Urothelium cell line (cell line): Measurements from ENCODE around the gene OR52H1.

Source experiments
- DNase-seq: peaks from one replicate; pipeline ENCODE4 v3.0.0; 2011; ENCODE audit warnings: low spot score, mixed read lengths
- FAIRE-seq: peaks from 2 replicates; lab custom pipeline; 2011; peaks lifted over from hg19 to GRCh38; lab: Jason Lieb, UNC

OR52H1 gene

DNA sequence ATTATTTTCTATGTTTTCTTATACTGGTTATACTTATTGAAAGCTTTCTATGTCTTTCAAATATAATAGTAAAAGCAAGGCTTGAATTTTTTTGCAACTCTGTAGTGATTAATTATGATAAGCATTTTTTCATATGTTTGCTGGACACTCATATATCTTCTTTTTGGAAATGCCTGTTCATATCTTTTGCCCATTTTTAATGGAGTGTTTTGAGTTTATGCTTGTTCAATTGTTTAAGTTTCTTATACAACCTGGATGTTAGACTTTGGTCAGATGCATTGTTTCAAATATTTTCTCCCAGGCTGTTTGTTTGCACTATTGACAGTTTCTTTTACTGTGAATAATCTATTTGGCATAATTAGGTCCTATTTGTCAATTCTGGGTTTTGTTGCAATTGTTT is 11.9 kb downstream of the OR52H1 start:
- DNase-seq (no peak), FAIRE-seq (no peak)

- FAIRE-seq (no peak), DNase-seq (no peak)
Observed at GRCh38 chr11:5534046-5534445, 14.3 kb downstream of the OR52H1 start.

DNA sequence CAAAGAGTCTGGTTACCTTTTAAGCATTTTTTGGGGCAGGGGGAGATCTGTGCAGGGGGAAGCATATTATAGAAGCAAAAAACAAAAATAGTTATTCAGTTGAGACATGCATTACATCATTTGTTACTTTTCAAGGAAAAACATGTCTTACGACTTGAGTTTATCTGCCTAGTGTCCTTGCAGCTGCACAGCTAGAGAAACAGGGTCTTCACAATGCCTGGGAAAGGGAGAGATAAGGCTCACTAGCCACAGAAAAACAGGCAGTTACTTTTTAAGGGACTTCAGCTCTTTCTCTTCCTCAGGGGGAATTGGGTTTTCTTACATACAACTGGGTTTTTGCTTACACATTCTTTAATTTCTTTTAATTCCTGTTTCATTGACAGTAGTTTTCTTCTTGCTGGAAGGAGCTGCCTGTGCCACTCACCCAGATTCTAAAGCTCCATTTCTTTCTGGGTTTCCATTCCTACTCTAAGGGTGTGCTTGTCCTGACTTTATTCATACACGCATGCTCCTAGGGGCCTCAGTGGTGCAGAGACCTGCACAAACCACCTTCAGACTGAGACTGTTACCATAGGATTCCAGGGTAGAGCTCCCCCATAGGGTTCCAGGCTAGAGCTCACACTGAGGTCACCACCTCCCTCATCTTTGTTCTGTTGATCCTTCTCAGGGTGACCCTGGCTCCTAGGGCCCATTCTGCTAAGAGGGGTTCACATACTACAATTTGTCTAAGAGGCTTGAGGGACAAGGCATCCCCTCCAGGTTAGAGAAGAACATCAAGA is 17.1 kb downstream of the OR52H1 start:
- FAIRE-seq (no peak), DNase-seq (no peak)

DNA sequence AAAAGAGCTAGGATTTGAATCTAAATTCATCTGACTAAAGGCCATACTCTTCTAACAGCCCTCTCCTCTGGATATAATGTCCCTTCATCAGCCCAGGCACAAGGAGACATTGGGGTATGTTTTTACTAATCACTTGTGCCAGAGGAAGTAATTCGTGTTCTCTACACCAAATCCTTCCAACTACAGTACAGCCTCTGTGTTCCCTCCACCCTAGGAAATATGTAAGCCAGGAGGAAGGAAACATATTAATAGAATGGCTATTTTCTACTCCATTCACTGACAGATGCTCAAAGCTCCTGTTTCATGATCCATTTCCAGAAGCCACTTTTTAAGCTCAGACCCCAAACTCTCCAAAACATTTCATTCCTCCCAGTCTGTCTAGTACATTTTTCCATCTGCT is 19.8 kb downstream of the OR52H1 start:
- FAIRE-seq = no peak
- DNase-seq = no peak

- no peak for FAIRE-seq
- no peak for DNase-seq
Observed at GRCh38 chr11:5527716-5528115, 20.6 kb downstream of the OR52H1 start.

DNA sequence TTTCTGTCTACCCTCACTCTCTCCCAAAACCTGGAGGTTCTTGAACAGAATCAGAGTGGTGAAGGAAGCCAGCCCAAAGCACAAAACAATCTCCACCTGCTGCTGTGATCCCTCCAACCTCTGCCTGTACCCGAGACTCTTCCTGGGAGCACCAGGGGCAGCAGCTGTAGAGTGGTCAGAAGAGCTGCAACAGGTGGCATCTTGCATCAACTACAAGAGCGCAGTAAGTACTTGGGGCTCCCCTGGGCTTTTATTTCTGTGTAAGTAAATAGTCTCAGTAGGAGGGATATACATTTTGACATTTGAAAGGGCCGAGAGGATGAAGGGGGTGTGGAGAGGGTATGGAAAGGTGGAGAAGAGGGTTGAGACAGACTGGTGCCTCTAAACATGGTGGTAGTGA is 23.6 kb downstream of the OR52H1 start:
- no peak for FAIRE-seq
- DNase-seq = no peak

- no peak for FAIRE-seq
- peak; percentile 22 for DNase-seq
Observed at GRCh38 chr11:5522308-5522707, 26.0 kb downstream of the OR52H1 start.

DNA sequence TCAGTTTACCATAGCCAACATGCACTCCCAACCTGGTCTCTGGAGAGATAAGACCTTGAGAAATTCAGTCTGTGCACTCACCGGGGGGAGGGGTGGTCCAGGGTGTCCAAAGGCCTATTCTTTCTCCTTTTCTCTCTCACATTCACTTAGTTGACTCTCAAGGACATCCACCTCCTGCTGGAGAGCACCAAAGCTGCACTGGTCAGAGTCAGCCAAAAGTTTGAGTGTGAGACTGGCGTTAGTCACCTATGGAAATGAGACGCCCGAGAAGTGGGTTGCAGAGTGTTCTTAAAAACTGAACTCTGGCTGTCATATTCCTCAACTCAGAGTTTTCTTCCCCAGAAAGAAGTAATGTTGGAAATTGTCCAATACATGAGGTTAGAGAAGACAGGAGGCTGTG is 26.8 kb downstream of the OR52H1 start:
- no peak for FAIRE-seq
- no peak for DNase-seq

GRCh38 chr11:5516599-5516998 is 31.7 kb downstream of the OR52H1 start, which contains the start of gene UBQLNL:
Gene UBQLNL (minus strand): TSS chr11:5516699. CDS start chr11:5516441, 258 bp downstream.
- FAIRE-seq (no peak), DNase-seq (no peak)

- FAIRE-seq (no peak), DNase-seq (no peak)
Observed at GRCh38 chr11:5514841-5515240, 33.5 kb downstream of the OR52H1 start.

DNA sequence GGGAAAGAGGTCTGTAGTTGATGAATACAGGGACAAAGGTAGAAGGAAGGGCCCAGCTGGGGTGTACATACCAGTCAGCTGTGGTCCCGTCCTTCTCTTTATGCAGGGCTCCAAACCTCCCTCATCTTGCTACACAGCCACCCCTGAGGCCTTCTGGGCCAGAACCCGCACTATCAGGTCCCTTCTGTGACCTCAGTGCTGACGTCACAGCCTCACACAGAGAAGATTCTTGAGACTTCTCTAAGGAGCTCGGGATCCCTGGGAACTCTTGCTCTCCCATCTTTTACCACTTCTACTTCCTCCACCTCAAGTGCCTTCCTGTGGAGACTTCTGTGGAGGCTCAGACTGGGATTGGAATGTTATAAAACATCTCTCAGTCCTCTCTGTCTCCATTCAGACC is 38.5 kb downstream of the OR52H1 start, which contains the start of gene UBQLN3:
TSS of gene UBQLN3 (minus strand) at position 155 of the 400 bp plus-strand sequence. CDS start 399 bp downstream, outside the sequence.
- no peak for DNase-seq
- no peak for FAIRE-seq

- no peak for DNase-seq
- no peak for FAIRE-seq
Observed at GRCh38 chr11:5508605-5509004, 39.7 kb downstream of the OR52H1 start.

GRCh38 chr11:5507933-5508305 is 40.4 kb downstream of the OR52H1 start:
- FAIRE-seq (no peak), DNase-seq (no peak)

- DNase-seq = no peak
- FAIRE-seq = no peak
Observed at GRCh38 chr11:5507177-5507932, 41.0 kb downstream of the OR52H1 start.

- DNase-seq (no peak), FAIRE-seq (no peak)
Observed at GRCh38 chr11:5505363-5506048, 42.8 kb downstream of the OR52H1 start.

DNA sequence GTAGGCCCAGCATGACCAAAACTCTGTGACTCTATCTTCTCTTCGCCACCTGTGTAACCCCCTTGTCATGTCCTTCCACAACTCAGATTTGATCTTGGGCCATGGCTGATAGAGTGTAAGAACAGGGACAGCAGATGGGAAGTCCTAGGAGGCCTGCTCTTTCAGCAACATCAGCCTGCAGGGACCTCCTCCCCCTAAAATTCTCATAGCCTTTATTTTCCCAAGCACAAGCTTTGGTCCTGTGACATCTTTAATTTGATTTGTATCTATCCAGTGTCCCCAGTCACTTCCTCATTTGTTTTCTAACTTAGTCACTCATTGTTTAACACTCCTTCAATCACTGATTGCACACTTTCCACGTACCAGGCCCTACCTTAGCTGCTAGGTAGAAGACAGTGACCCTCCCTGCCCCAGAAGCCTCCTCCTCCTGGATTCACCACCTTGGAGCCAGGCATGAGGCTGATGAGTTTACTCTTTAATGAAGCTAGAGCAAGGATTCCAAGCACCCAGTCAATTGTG is 43.9 kb downstream of the OR52H1 start:
- FAIRE-seq (no peak), DNase-seq (no peak)

DNA sequence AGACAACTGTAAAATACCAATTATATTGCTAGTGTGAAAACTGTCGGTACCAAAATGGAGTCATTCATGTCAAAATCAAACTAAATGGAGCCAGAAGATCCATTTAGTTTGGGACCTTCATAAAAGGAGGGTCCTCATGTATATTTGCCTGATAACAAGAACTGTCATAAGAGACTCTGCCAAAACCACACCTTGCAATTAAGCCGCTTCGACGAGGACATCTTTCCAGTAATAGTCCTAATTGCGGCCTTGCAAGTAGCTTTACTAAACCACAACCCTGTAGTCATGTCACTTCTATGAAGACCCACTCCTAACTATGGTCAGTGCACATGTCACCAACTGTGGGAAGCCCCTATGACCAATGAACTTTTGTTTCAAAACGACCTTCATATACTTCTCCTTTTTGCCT is 47.9 kb downstream of the OR52H1 start:
- no peak for DNase-seq

DNA sequence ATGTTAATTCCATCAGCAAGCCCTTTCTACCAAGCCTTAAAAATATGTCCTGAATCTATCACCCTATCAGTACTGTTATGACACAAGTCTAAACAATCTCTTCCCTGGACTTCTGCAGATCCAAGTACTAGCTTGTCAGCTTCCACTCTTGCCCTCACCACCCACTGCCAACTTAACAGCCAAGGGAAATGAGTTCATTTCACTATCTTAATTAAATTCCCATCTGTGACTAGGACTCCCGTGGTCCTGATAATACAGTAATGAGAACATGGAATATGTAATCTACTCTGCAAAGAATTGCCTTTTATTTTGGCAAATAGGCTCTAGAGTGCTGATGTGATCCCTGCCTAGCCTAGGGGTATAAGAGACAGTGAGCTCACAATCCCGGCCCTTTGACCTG is 48.7 kb downstream of the OR52H1 start:
- FAIRE-seq = no peak
- no peak for DNase-seq

More for the DNA sequence above, 47.9 kb downstream of the OR52H1 start:
- no peak for FAIRE-seq
